Kidney epithelial cell (primary cell): Measurements from ENCODE around the gene FASTK. TPM values are rescaled to one million over a fixed set of nuclear protein-coding genes. Genes with fewer than 3 reads are reported as not detected.

ENCODE experiments used
- DNase-seq: peaks from one replicate; pipeline ENCODE4 v3.0.0-alpha.2; 2010; ENCODE audit warnings: low read depth
- H3K27me3 ChIP-seq: 2 replicates; pipeline ENCODE4 v1.6.0; 2011; ENCODE audit warnings: low read length; ENCODE audit not compliant: control insufficient read depth, insufficient read depth
- H3K36me3 ChIP-seq: 2 replicates; pipeline ENCODE4 v1.5.1; 2011; ENCODE audit warnings: low read length; ENCODE audit not compliant: control insufficient read depth, insufficient read depth
- H3K4me3 ChIP-seq: 2 replicates; pipeline ENCODE4 v1.5.1; 2011; ENCODE audit warnings: low read depth, mild to moderate bottlenecking, control low read depth, low read length
- total RNA-seq: library from RNA; depleted of rRNA; stranded (reverse); fragments of >200 nt; gene quantifications from 2 replicates; pipeline ENCODE4 v1.2.3, GENCODE V29; 2015
- TF ChIP-seq, protein P1 (sequence below): IDR thresholded peaks from 2 replicates; pipeline ENCODE4 v1.5.1; 2011; ENCODE audit warnings: mild to moderate bottlenecking, moderate library complexity, low read length, control low read depth, inconsistent platforms; ENCODE audit not compliant: insufficient read depth, poor library complexity, severe bottlenecking

The FASTK gene
- total RNA-seq, 1 donor from 2014 or later: 71.7 TPM

DNA sequence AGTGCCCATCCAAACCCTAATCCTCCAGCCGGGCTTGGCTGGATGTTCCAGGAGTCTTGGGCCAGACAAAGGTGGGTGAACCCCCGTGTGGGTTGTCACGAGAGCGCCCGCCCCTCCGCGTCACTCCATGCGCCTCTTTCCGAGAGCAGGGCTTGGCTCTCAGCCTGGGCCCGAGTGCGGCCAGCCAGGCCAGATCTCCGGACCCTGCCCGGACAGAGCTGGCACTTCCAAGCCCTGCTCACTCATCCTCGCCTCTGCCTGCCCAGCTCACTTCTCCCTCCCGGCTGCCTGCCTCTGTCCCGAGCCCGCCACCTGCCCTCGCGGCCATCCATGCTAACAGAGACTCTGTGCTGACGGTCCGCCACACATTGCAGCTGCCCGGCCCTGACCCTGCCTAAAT is 40.3 kb upstream of the FASTK start:
- H3K4me3 ChIP-seq: no peak overlapping the region
- TF ChIP-seq, protein P1, sequence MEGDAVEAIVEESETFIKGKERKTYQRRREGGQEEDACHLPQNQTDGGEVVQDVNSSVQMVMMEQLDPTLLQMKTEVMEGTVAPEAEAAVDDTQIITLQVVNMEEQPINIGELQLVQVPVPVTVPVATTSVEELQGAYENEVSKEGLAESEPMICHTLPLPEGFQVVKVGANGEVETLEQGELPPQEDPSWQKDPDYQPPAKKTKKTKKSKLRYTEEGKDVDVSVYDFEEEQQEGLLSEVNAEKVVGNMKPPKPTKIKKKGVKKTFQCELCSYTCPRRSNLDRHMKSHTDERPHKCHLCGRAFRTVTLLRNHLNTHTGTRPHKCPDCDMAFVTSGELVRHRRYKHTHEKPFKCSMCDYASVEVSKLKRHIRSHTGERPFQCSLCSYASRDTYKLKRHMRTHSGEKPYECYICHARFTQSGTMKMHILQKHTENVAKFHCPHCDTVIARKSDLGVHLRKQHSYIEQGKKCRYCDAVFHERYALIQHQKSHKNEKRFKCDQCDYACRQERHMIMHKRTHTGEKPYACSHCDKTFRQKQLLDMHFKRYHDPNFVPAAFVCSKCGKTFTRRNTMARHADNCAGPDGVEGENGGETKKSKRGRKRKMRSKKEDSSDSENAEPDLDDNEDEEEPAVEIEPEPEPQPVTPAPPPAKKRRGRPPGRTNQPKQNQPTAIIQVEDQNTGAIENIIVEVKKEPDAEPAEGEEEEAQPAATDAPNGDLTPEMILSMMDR: no peak

DNA sequence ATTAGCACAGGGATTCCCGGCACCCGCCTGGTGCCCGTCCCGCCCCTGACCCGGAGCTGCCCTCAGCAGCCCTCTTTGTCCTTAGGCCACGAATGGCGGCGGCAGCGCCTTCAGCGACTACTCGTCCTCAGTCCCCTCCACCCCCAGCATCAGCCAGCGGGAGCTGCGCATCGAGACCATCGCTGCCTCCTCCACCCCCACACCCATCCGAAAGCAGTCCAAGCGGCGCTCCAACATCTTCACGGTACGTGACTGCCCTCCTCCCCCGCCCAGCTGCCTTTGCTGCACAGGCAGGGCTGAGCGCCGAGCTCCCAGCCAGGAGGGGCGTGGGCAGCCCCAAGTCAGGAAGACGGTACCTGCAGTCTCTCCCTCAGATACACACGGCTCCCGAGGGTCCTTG is 39.3 kb upstream of the FASTK start:
- TF ChIP-seq, protein P1: no peak
- H3K4me3 ChIP-seq: no peak overlapping the region
- H3K36me3 ChIP-seq: peaks cover 4% of the 10 kb centered on the region
- no peak for DNase-seq
- no peaks in the 10 kb centered on the region for H3K27me3 ChIP-seq

More for the DNA sequence above, 40.3 kb upstream of the FASTK start:
- DNase-seq: no peak
- Histone ChIP-seq H3K36me3 (peaks cover 6% of the 10 kb centered on the region), H3K27me3 (no peaks in the 10 kb centered on the region)

DNA sequence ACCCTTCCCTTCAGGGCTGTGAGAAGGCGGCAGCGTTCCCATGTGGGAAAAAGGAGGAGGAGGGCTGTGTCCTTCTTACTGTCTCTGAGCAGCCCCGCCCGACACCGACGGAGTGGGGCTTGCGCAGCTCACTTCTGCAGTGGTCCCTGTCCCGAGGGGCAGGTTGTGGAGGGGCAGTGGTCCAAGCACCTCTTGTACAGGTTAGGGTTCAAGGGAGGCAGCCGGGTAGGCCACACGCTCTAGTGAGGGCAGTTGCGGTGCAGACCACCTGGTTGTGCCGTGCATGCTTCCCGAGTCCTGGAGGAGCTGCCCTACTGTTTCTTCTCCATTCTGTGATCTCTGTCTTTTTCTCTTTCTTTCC is 38.4 kb upstream of the FASTK start:
- TF ChIP-seq, protein P1: no peak
- H3K36me3 ChIP-seq: peaks cover 4% of the 10 kb centered on the region
- H3K27me3 ChIP-seq: no peaks in the 10 kb centered on the region
- H3K4me3 ChIP-seq: no peak overlapping the region
- no peak for DNase-seq

DNA sequence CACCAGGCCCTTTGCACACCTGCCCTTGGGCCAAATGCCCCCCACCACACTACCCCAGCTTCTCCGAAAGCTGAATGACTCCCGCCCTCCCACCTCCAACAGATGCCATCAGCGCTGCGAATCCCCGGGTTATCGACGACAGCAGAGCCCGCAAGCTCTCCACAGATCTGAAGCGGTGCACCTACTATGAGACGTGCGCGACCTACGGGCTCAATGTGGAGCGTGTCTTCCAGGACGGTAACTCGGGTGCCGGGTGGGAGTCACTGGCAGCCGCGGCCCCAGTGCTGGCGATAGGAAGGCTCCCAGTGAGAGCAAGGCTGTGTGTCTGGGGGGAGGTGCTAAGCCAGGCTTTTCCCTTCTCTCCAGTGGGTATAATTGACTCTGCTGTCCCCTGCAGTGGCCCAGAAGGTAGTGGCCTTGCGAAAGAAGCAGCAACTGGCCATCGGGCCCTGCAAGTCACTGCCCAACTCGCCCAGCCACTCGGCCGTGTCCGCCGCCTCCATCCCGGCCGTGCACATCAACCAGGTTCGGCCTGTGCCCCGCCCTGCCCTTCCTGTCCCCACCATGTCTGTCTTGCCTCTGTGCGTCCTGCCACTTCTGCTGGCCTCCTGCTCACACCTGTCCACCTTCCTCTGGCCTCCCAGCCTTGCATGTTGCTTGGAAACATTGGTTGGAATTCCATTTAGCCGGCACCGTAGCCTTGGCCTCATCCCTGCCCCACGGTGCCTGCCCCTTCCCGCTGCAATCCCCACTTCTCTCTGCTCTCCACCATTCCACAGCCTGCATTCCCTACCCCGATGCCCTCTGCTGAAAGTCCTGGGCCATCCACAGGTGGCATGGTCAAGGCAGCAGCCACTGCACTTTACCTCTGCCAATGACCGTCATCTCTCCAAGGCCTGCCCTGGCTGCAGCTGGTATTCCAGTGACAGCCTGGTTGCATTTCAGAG is 37.8 kb upstream of the FASTK start:
- TF ChIP-seq, protein P1: no peak
- Histone ChIP-seq H3K27me3 (no peaks in the 10 kb centered on the region), H3K4me3 (no peak overlapping the region), H3K36me3 (peaks cover 4% of the 10 kb centered on the region)
- no peak for DNase-seq

DNA sequence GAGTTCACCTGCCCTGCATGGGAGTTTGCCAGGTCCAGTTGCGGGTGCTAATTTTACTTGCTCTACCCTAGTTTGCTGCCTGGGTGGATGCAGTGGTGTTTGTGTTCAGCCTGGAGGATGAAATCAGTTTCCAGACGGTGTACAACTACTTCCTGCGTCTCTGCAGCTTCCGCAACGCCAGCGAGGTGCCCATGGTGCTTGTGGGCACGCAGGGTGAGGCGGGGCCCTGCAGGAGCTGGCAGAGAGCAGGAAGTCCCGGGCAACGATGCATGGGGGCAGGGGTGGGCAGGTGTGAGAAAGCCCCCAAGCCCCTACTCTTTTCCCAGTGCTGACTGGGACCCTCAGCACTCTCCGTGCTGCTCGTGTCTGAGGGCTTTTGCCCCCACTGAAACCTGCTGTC is 37.0 kb upstream of the FASTK start:
- H3K27me3 ChIP-seq: no peaks in the 10 kb centered on the region
- peaks cover 4% of the 10 kb centered on the region for H3K36me3 ChIP-seq
- no peak for DNase-seq
- H3K4me3 ChIP-seq: no peak overlapping the region
- TF ChIP-seq, protein P1: no peak
